KOPT-K1 (cell line): ENCODE data around the gene RBM8A.
A peak's percentile ranks its signal among the peaks of the same experiment; 100 is the strongest.

Experiments used
- H3K27ac ChIP-seq: fragments of 200-600 bp; sonication (generic); 2 replicates; pipeline ENCODE4 v1.5.1; 2016; ENCODE audit warnings: antibody characterized with exemption, mild to moderate bottlenecking, low read depth, low read length; ENCODE audit not compliant: poor library complexity, severe bottlenecking
- H3K36me3 ChIP-seq: fragments of 200-600 bp; sonication (generic); 2 replicates; pipeline ENCODE4 v1.5.1; 2017; ENCODE audit warnings: antibody characterized with exemption, mild to moderate bottlenecking, low read length, moderate library complexity; ENCODE audit not compliant: insufficient read depth
- H3K9me3 ChIP-seq: fragments of 200-600 bp; sonication (generic); 2 replicates; pipeline ENCODE4 v1.5.1; 2017; ENCODE audit warnings: antibody characterized with exemption, low read length, mild to moderate bottlenecking; ENCODE audit not compliant: insufficient read depth, poor library complexity, severe bottlenecking

The RBM8A gene

GRCh38 chr1:145959957-145960467, 32.7 kb upstream of the RBM8A start:
- Histone ChIP-seq H3K9me3 (no peaks in the 10 kb centered on the region), H3K27ac (no peak overlapping the region), H3K36me3 (no peaks in the 10 kb centered on the region)

- Histone ChIP-seq H3K27ac (no peak overlapping the region), H3K36me3 (no peaks in the 10 kb centered on the region), H3K9me3 (no peaks in the 10 kb centered on the region)
Observed at GRCh38 chr1:145959333-145959732, 32.0 kb upstream of the RBM8A start.

- Histone ChIP-seq H3K9me3 (no peaks in the 10 kb centered on the region), H3K27ac (no peak overlapping the region), H3K36me3 (peaks cover 5% of the 10 kb centered on the region; the same call in 1 of the 2 replicates)
Observed at GRCh38 chr1:145958734-145959133, 31.4 kb upstream of the RBM8A start.

- no peaks in the 10 kb centered on the region for H3K9me3 ChIP-seq
- peaks cover 10% of the 10 kb centered on the region; the same call in 1 of the 2 replicates for H3K36me3 ChIP-seq
- peak within 1 kb of the TSS; percentile 88 for H3K27ac ChIP-seq
Observed at GRCh38 chr1:145957443-145958319, 30.4 kb upstream of the RBM8A start, which contains the start of gene LIX1L. Gene LIX1L, minus strand, starts transcription at chr1:145958017. Its CDS starts 90 bp downstream, at chr1:145957927.

- H3K36me3 ChIP-seq: peaks cover 13% of the 10 kb centered on the region
- H3K9me3 ChIP-seq: no peaks in the 10 kb centered on the region
- H3K27ac ChIP-seq: peak overlapping the region; percentile 88
Observed at GRCh38 chr1:145956781-145957442, 29.6 kb upstream of the RBM8A start.

GRCh38 chr1:145956361-145956760, 29.1 kb upstream of the RBM8A start:
- no peaks in the 10 kb centered on the region for H3K9me3 ChIP-seq
- H3K36me3 ChIP-seq: peaks cover 15% of the 10 kb centered on the region
- H3K27ac ChIP-seq: peak overlapping the region; percentile 88

GRCh38 chr1:145955436-145955835, 28.2 kb upstream of the RBM8A start:
- Histone ChIP-seq H3K27ac (no peak overlapping the region), H3K36me3 (peaks cover 15% of the 10 kb centered on the region), H3K9me3 (no peaks in the 10 kb centered on the region)

- peaks cover 27% of the 10 kb centered on the region for H3K36me3 ChIP-seq
Observed at GRCh38 chr1:145953861-145954260, 26.6 kb upstream of the RBM8A start.

GRCh38 chr1:145952903-145953302, 25.6 kb upstream of the RBM8A start:
- no peak overlapping the region for H3K27ac ChIP-seq
- H3K9me3 ChIP-seq: no peaks in the 10 kb centered on the region
- peaks cover 35% of the 10 kb centered on the region for H3K36me3 ChIP-seq

More at GRCh38 chr1:145953861-145954260, 26.6 kb upstream of the RBM8A start:
- no peaks in the 10 kb centered on the region for H3K9me3 ChIP-seq
- no peak overlapping the region for H3K27ac ChIP-seq

- no peaks in the 10 kb centered on the region for H3K9me3 ChIP-seq
- no peak overlapping the region for H3K27ac ChIP-seq
- peaks cover 47% of the 10 kb centered on the region for H3K36me3 ChIP-seq
Observed at GRCh38 chr1:145951526-145951925, 24.2 kb upstream of the RBM8A start.

- H3K27ac ChIP-seq: no peak overlapping the region
- H3K36me3 ChIP-seq: peaks cover 64% of the 10 kb centered on the region
Observed at GRCh38 chr1:145949219-145949618, 21.9 kb upstream of the RBM8A start.

GRCh38 chr1:145947551-145947950, 20.3 kb upstream of the RBM8A start:
- Histone ChIP-seq H3K27ac (no peak overlapping the region), H3K36me3 (peaks cover 70% of the 10 kb centered on the region), H3K9me3 (no peaks in the 10 kb centered on the region)

More at GRCh38 chr1:145949219-145949618, 21.9 kb upstream of the RBM8A start:
- no peaks in the 10 kb centered on the region for H3K9me3 ChIP-seq

GRCh38 chr1:145946477-145946986, 19.2 kb upstream of the RBM8A start:
- Histone ChIP-seq H3K36me3 (peaks cover 76% of the 10 kb centered on the region), H3K27ac (no peak overlapping the region), H3K9me3 (no peaks in the 10 kb centered on the region)

- Histone ChIP-seq H3K9me3 (no peaks in the 10 kb centered on the region), H3K27ac (no peak overlapping the region), H3K36me3 (peaks cover 79% of the 10 kb centered on the region)
Observed at GRCh38 chr1:145944532-145944931, 17.2 kb upstream of the RBM8A start.

- Histone ChIP-seq H3K9me3 (no peaks in the 10 kb centered on the region), H3K36me3 (peaks cover 65% of the 10 kb centered on the region), H3K27ac (no peak overlapping the region)
Observed at GRCh38 chr1:145942871-145943270, 15.6 kb upstream of the RBM8A start.
